HG02798 (cell line): ENCODE results near the gene TSEN15.

Source experiments
- ATAC-seq: cut with Tn5 transposase; IDR thresholded peaks from one replicate; pipeline ENCODE4 v1.9.1; 2021; ENCODE audit warnings: mild to moderate bottlenecking; ENCODE audit not compliant: unreplicated experiment, poor library complexity

The TSEN15 gene

GRCh38 chr1:184050636-184051035, 894 bp upstream of the TSEN15 start:
- no peak for ATAC-seq

- ATAC-seq = no peak
Measured at GRCh38 chr1:184051138-184051484, 419 bp upstream of the TSEN15 start.

GRCh38 chr1:184052194-184052559, 647 bp downstream of the TSEN15 start:
- no peak for ATAC-seq

GRCh38 chr1:184052750-184053149, 1.2 kb downstream of the TSEN15 start:
- no peak for ATAC-seq

GRCh38 chr1:184053881-184054280, 2.4 kb downstream of the TSEN15 start:
- no peak for ATAC-seq

- no peak for ATAC-seq
Measured at GRCh38 chr1:184056921-184057555, 5.5 kb downstream of the TSEN15 start.

GRCh38 chr1:184059887-184060286, 8.4 kb downstream of the TSEN15 start:
- ATAC-seq = no peak

- ATAC-seq = no peak
Measured at GRCh38 chr1:184060316-184060715, 8.8 kb downstream of the TSEN15 start.

- ATAC-seq = no peak
Measured at GRCh38 chr1:184061396-184062003, 10.0 kb downstream of the TSEN15 start.

- no peak for ATAC-seq
Measured at GRCh38 chr1:184062640-184063286, 11.2 kb downstream of the TSEN15 start.

GRCh38 chr1:184065559-184065958, 14.0 kb downstream of the TSEN15 start:
- ATAC-seq = no peak

GRCh38 chr1:184068354-184068753, 16.8 kb downstream of the TSEN15 start:
- no peak for ATAC-seq

- ATAC-seq = no peak
Measured at GRCh38 chr1:184069675-184070074, 18.1 kb downstream of the TSEN15 start.

- no peak for ATAC-seq
Measured at GRCh38 chr1:184072376-184072775, 20.8 kb downstream of the TSEN15 start.

GRCh38 chr1:184074383-184074782, 22.9 kb downstream of the TSEN15 start:
- ATAC-seq = no peak

GRCh38 chr1:184075055-184076029, 23.8 kb downstream of the TSEN15 start:
- no peak for ATAC-seq

GRCh38 chr1:184078564-184079249, 27.2 kb downstream of the TSEN15 start:
- ATAC-seq = no peak

- ATAC-seq = no peak
Measured at GRCh38 chr1:184080309-184080708, 28.8 kb downstream of the TSEN15 start.

GRCh38 chr1:184082541-184083415, 31.2 kb downstream of the TSEN15 start:
- no peak for ATAC-seq
